ENCODE data around the gene PDE3A. TPM values are rescaled to one million over a fixed set of nuclear protein-coding genes. Genes with fewer than 3 reads are reported as not detected.

PDE3A gene
- polyA plus RNA-seq, 1 experiment = 3.5 TPM

- TF ChIP-seq, protein P1, sequence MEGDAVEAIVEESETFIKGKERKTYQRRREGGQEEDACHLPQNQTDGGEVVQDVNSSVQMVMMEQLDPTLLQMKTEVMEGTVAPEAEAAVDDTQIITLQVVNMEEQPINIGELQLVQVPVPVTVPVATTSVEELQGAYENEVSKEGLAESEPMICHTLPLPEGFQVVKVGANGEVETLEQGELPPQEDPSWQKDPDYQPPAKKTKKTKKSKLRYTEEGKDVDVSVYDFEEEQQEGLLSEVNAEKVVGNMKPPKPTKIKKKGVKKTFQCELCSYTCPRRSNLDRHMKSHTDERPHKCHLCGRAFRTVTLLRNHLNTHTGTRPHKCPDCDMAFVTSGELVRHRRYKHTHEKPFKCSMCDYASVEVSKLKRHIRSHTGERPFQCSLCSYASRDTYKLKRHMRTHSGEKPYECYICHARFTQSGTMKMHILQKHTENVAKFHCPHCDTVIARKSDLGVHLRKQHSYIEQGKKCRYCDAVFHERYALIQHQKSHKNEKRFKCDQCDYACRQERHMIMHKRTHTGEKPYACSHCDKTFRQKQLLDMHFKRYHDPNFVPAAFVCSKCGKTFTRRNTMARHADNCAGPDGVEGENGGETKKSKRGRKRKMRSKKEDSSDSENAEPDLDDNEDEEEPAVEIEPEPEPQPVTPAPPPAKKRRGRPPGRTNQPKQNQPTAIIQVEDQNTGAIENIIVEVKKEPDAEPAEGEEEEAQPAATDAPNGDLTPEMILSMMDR (IDR thresholded peaks at IDR 0.05; ENCODE audit: insufficient read depth, low read depth, low read length) = no peak
- Histone ChIP-seq H3K27me3 (ENCODE audit: control insufficient read depth, insufficient read depth, low read length) (no peaks in the 10 kb centered on the region), H3K36me3 (ENCODE audit: control insufficient read depth, insufficient read depth, low read length) (no peaks in the 10 kb centered on the region), H3K4me3 (ENCODE audit: low read depth, low read length) (no peak overlapping the region)
- no peak for DNase-seq (ENCODE audit: low read depth)
- ChIA-PET CTCF (interaction anchor here (0.7 to 1.1 kb wide), 2 partner anchors 45 to 59 kb away, joined by 3 read pairs; no protein-coding TSS in a partner anchor), POLR2A (no interaction called here)
These were observed 187.4 kb downstream of the PDE3A start for GRCh38 chr12:20555771-20556170.

- POLR2A ChIA-PET = no interaction called here
- CTCF ChIA-PET = no interaction called here
These were observed 188.8 kb downstream of the PDE3A start for GRCh38 chr12:20557096-20557495.

GRCh38 chr12:20560935-20561334 lies 192.6 kb downstream of the PDE3A start:
- no peak overlapping the region for H3K4me3 ChIP-seq (ENCODE audit: low read depth, low read length)
- no peaks in the 10 kb centered on the region for H3K36me3 ChIP-seq (ENCODE audit: control insufficient read depth, insufficient read depth, low read length)
- ChIA-PET POLR2A (no interaction called here), CTCF (interaction anchor here (0.7 kb wide), 1 partner anchor 12 kb away, joined by 3 read pairs; no protein-coding TSS in a partner anchor)
- no peaks in the 10 kb centered on the region for H3K27me3 ChIP-seq (ENCODE audit: control insufficient read depth, insufficient read depth, low read length)
- TF ChIP-seq, protein P1 (IDR thresholded peaks at IDR 0.05; ENCODE audit: insufficient read depth, low read depth, low read length) = no peak
- no peak for DNase-seq (ENCODE audit: low read depth)

More at GRCh38 chr12:20557096-20557495, 188.8 kb downstream of the PDE3A start:
- Histone ChIP-seq H3K36me3 (ENCODE audit: control insufficient read depth, insufficient read depth, low read length) (no peaks in the 10 kb centered on the region), H3K4me3 (ENCODE audit: low read depth, low read length) (no peak overlapping the region), H3K27me3 (ENCODE audit: control insufficient read depth, insufficient read depth, low read length) (no peaks in the 10 kb centered on the region)
- no peak for DNase-seq (ENCODE audit: low read depth)
- TF ChIP-seq, protein P1 (IDR thresholded peaks at IDR 0.05; ENCODE audit: insufficient read depth, low read depth, low read length) = no peak

DNA sequence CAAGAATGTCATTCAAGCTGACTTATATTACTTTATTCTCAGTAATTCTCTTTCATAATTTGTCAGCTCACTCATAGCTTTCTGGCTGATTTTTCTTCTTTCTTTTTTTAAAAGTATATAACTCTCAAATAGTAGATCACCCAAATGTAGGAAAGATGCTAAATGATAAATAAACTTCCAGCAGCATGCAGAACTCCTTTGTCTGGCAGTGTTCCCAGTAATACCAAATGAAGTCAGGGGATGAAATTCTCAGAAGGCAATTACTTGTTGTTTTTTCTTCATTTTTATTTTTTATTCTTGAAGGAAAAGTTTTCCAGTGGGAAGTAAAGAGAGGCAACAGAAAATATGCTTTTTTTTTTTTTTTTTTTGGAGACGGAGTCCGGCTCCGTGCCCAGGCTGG lies 193.5 kb downstream of the PDE3A start:
- ChIA-PET CTCF (no interaction called here), POLR2A (no interaction called here)
- Histone ChIP-seq H3K27me3 (ENCODE audit: control insufficient read depth, insufficient read depth, low read length) (no peaks in the 10 kb centered on the region), H3K4me3 (ENCODE audit: low read depth, low read length) (no peak overlapping the region), H3K36me3 (ENCODE audit: control insufficient read depth, insufficient read depth, low read length) (no peaks in the 10 kb centered on the region)
- TF ChIP-seq, protein P1 (IDR thresholded peaks at IDR 0.05; ENCODE audit: insufficient read depth, low read depth, low read length) = no peak
- DNase-seq (ENCODE audit: low read depth) = no peak

DNA sequence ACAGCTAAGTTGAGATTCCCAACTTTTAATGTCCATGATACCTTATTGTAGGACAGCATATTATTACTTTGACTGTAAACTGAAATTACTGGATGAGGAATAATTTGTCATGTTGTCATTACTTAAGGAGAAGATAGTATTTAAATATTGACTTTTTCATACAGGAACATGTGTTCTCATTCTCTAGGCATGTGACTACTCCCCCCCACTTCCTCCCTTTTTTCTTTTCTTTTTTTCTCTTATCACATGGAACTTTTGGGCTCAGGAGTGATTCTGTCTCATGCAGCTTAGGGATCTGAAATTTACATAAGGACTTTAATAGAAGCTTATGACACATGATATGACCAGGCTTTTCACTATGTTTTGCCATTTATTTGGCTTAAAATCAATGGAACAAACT lies 199.1 kb downstream of the PDE3A start:
- ChIA-PET POLR2A (no interaction called here), CTCF (no interaction called here)
- TF ChIP-seq, protein P1 (IDR thresholded peaks at IDR 0.05; ENCODE audit: insufficient read depth, low read depth, low read length) = no peak
- Histone ChIP-seq H3K36me3 (ENCODE audit: control insufficient read depth, insufficient read depth, low read length) (no peaks in the 10 kb centered on the region), H3K4me3 (ENCODE audit: low read depth, low read length) (no peak overlapping the region), H3K27me3 (ENCODE audit: control insufficient read depth, insufficient read depth, low read length) (no peaks in the 10 kb centered on the region)
- DNase-seq (ENCODE audit: low read depth) = no peak
